Stomach (tissue), 9 donors: ENCODE results near the gene NFATC2. TPM values are rescaled to one million over a fixed set of nuclear protein-coding genes. Genes with fewer than 3 reads are reported as not detected.
"Not testable (repeated sequence)": the region's sequence is repeated elsewhere in the genome, so short reads cannot be mapped to it uniquely, and the experiment has no call there.

Source experiments
- DNase-seq, 2 donors: peaks; one replicate each; pipeline versions ENCODE4 v3.0.0 to v3.0.0-alpha.2; 2013 to 2019
- H3K27ac ChIP-seq, 5 donors: fragments of 200-600 bp in 4 of 5; sonication (generic) in 4 of 5; one replicate each; pipeline ENCODE4 v1.5.1; 2013 to 2019; ENCODE audit warnings: mild to moderate bottlenecking in 1 of 5, moderate library complexity in 1 of 5
- H3K27me3 ChIP-seq, 3 donors: fragments of 200-600 bp; sonication (generic); one replicate each; pipeline ENCODE4 v1.5.1; 2017 to 2019; ENCODE audit warnings: mixed run types in 1 of 3
- H3K36me3 ChIP-seq, 4 donors: fragments of 200-600 bp; sonication (generic); 1 replicate in 3 of 4; 2 replicates in 1 of 4; pipeline ENCODE4 v1.5.1; 2016 to 2019
- H3K4me1 ChIP-seq, 4 donors: fragments of 200-600 bp; sonication (generic); one replicate each; pipeline ENCODE4 v1.5.1; 2016 to 2019
- H3K4me3 ChIP-seq, 4 donors: fragments of 200-600 bp; sonication (generic) in 3 of 4; one replicate each; pipeline ENCODE4 v1.5.1; 2016 to 2019; ENCODE audit warnings: mild to moderate bottlenecking in 1 of 4
- H3K9me3 ChIP-seq, 4 donors: fragments of 200-600 bp; sonication (generic); one replicate each; pipeline ENCODE4 v1.5.1; 2016 to 2019
- CTCF ChIP-seq, 7 experiments: fragments of 450-650 bp in 4 of 7; fragments of 200-600 bp in 3 of 7; sonication (generic) in 3 of 7; IDR thresholded peaks; one replicate each; pipeline ENCODE4 v1.5.1; 2016 to 2019; ENCODE audit warnings: antibody characterized with exemption in 7 of 7, control low read depth in 2 of 7, mild to moderate bottlenecking in 1 of 7
- EP300 ChIP-seq: sonication (generic); formaldehyde crosslinking; IDR thresholded peaks from one replicate; pipeline ENCODE4 v1.6.1; 2017; ENCODE audit warnings: antibody characterized with exemption
- POLR2A ChIP-seq, 4 donors: fragments of 450-650 bp; IDR thresholded peaks; one replicate each; pipeline ENCODE4 v1.6.1; 2016; ENCODE audit warnings: antibody characterized with exemption in 4 of 4, control low read depth in 2 of 4, mild to moderate bottlenecking in 1 of 4, moderate library complexity in 1 of 4
- POLR2AphosphoS5 ChIP-seq, 3 donors: sonication (generic); formaldehyde crosslinking; IDR thresholded peaks; one replicate each; pipeline ENCODE4 v1.6.1; 2016; ENCODE audit warnings: antibody characterized with exemption in 3 of 3
- WGBS, 5 donors: extraction: QIAGEN DNeasy Blood & Tissue Kit in 3 of 5; methylation state at CpG; one replicate each; pipeline versions ENCODE4 v1.1.5 to v1.1.7; 2013 to 2018; 5-methylcytosine and 5-hydroxymethylcytosine counted together
- intact Hi-C: fragments of 100-400 bp; cut with DNase I; formaldehyde crosslinking; loops from one replicate; pipeline ENCODE4 v1.15.1; 2023; ENCODE audit warnings: low total_unique reads
- polyA plus RNA-seq, 3 donors: library from polyadenylated mRNA; stranded (reverse); fragments of 200-250 nt; gene quantifications; one replicate each; pipeline ENCODE4 v1.2.3, GENCODE V29; 2013
- total RNA-seq, 5 donors: library from RNA; depleted of rRNA; stranded (reverse); fragments of >200 nt; gene quantifications; one replicate each; pipeline versions ENCODE4 v1.1.0 to v1.2.3, GENCODE V29; 2014 to 2016
- donor health status: healthy with polysubstance abuse.
- donor health status: Bipolar disorder and iron deficiency.
- donor health status: healthy.

NFATC2 gene
- total and polyA plus RNA-seq, 8 donors: 1.4 to 31.9 (median 8.6) TPM

DNA sequence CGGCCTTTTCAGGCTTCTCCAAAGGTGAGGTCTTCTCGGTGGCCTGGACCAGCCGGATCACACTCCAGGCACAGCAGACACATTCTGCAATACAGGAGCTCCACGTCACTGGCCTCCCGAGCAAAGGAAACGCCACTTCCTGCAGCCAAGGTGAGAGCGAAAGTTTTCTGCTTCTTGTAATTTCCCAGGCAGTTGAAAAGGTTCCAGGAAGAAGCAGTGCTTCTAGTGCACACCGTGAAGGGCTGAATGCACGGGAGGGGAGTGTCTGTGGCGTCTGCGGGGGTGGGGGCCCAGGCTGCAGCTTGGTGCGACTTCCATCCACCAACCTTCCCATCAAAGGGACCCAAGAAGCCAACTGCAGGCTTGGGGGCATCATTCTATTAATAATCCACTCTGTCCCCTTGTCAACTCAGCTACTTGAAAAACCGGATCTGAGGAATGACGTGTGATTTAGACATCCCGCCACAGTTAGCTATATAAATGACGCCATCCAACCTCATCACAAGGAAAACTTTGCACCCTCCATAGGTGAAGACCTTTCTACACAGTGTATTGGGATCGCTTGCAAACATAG lies 61.1 kb downstream of the NFATC2 start:
- peaks cover 0 to 9% (median 6%) of the 10 kb centered on the region in 4 donors for H3K36me3 ChIP-seq
- H3K4me1 ChIP-seq: peaks cover 0 to 10% (median 6%) of the 10 kb centered on the region in 4 donors
- TF ChIP-seq CTCF (IDR thresholded peaks at IDR 0.05) (no peak), POLR2AphosphoS5 (IDR thresholded peaks at IDR 0.05) (no peak), EP300 (no peak), POLR2A (IDR thresholded peaks at IDR 0.05) (no peak)
- no peaks in the 10 kb centered on the region for H3K27me3 ChIP-seq
- no peak overlapping the region for H3K4me3 ChIP-seq
- peak in 1 of 2 donors; percentile 57 for DNase-seq
- peak overlapping the region in 2 of 5 donors; percentile 19 to 25 for H3K27ac ChIP-seq
- WGBS, 5 donors: 42 to 61% (median 46%) methylated on average over 13 to 17 of the region's 17 CpGs
- no peaks in the 10 kb centered on the region for H3K9me3 ChIP-seq
- intact Hi-C loops: no loop called here

- WGBS, 5 donors: 76 to 82% (median 80%) methylated on average over 14 of the region's 14 CpGs
- TF ChIP-seq CTCF (IDR thresholded peaks at IDR 0.05) (no peak), POLR2A (IDR thresholded peaks at IDR 0.05) (no peak), EP300 (no peak), POLR2AphosphoS5 (IDR thresholded peaks at IDR 0.05) (no peak)
- H3K4me1 ChIP-seq: peaks cover 0 to 10% (median 4%) of the 10 kb centered on the region in 4 donors
- H3K27me3 ChIP-seq: no peaks in the 10 kb centered on the region
- no peaks in the 10 kb centered on the region for H3K9me3 ChIP-seq
- DNase-seq: no peak
- H3K27ac ChIP-seq: peak overlapping the region in 2 of 5 donors; percentile 19 to 25
- no peak overlapping the region for H3K4me3 ChIP-seq
- H3K36me3 ChIP-seq: peaks cover 0 to 9% (median 6%) of the 10 kb centered on the region in 4 donors
- intact Hi-C loops: no loop called here
These were observed 61.8 kb downstream of the NFATC2 start for GRCh38 chr20:51480507-51481270.

GRCh38 chr20:51476106-51476505 lies 66.4 kb downstream of the NFATC2 start:
- H3K4me1 ChIP-seq, H3K27me3 ChIP-seq, H3K9me3 ChIP-seq, H3K4me3 ChIP-seq, H3K27ac ChIP-seq, DNase-seq, intact Hi-C loops: not testable (repeated sequence)
- WGBS, 5 donors: 67 to 100% (median 92%) methylated on average over 1 of the region's 1 CpG; no CpG with 5 or more reads in 1 of the 5 donors
- peaks cover 4 to 47% (median 36%) of the 10 kb centered on the region in 4 donors for H3K36me3 ChIP-seq

GRCh38 chr20:51473771-51474170 lies 68.7 kb downstream of the NFATC2 start:
- Histone ChIP-seq H3K4me3 (no peak overlapping the region), H3K27me3 (no peaks in the 10 kb centered on the region), H3K9me3 (no peaks in the 10 kb centered on the region), H3K36me3 (peaks cover 4 to 65% (median 50%) of the 10 kb centered on the region in 4 donors), H3K4me1 (peaks cover 0 to 16% (median 10%) of the 10 kb centered on the region in 4 donors), H3K27ac (no peak overlapping the region)
- WGBS, 5 donors: 91 to 95% (median 94%) methylated on average over 17 to 19 of the region's 19 CpGs
- no peak for DNase-seq
- TF ChIP-seq POLR2A (IDR thresholded peaks at IDR 0.05): no peak
- TF ChIP-seq CTCF (IDR thresholded peaks at IDR 0.05): no peak
- intact Hi-C loops: no loop called here

GRCh38 chr20:51473256-51473655 lies 69.3 kb downstream of the NFATC2 start:
- 91 to 96% (median 94%) methylated on average over 4 of the region's 4 CpGs for WGBS, 5 donors
- Histone ChIP-seq H3K27ac (no peak overlapping the region), H3K27me3 (no peaks in the 10 kb centered on the region), H3K36me3 (peaks cover 4 to 65% (median 53%) of the 10 kb centered on the region in 4 donors), H3K4me1 (peaks cover 0 to 16% (median 10%) of the 10 kb centered on the region in 4 donors), H3K4me3 (no peak overlapping the region), H3K9me3 (no peaks in the 10 kb centered on the region)
- intact Hi-C loops: no loop called here
- TF ChIP-seq EP300 (no peak), CTCF (IDR thresholded peaks at IDR 0.05) (no peak), POLR2AphosphoS5 (IDR thresholded peaks at IDR 0.05) (no peak)
- DNase-seq: no peak
